GM18508 (cell line): ENCODE measurements around the gene DNAJC6.

Experiments
- ATAC-seq: cut with Tn5 transposase; IDR thresholded peaks from one replicate; pipeline ENCODE4 v1.9.1; 2021; ENCODE audit warnings: moderate number of reproducible peaks; ENCODE audit not compliant: insufficient read depth, unreplicated experiment

DNAJC6 gene

DNA sequence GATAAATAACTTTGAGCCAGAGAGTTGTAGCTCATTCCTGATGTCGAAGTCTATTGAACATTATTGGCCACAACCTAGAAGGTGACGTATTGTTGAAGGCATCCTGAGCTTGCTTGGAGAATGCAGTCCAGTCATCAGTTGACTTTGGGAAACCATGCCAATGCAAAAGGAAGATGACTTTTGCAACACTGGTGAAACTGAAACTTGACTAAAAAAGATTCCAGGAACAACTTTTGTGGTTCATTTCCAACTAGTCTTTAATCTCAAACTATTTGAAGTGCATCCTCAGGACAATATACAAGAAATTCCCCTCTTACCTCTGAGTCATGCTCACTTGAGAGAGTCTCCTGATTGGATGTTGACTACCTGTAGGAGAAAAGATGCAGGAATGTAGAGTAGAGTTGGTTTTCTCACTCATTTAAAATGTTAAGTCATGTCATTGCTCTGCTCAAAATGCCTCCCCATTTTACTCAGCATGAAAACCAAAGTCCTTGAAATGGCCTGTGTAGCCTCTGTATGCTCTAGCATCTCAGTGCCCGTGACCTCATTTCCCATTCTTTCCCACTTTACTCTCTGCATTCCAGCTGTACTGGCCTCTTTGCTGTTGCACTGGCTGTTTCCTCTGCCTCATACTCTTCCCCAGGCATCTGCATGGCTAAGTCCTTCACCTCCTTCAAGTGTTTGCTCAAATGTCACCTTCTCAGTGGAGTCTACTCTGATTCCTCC is 86.7 kb downstream of the DNAJC6 start:
- no peak for ATAC-seq

DNA sequence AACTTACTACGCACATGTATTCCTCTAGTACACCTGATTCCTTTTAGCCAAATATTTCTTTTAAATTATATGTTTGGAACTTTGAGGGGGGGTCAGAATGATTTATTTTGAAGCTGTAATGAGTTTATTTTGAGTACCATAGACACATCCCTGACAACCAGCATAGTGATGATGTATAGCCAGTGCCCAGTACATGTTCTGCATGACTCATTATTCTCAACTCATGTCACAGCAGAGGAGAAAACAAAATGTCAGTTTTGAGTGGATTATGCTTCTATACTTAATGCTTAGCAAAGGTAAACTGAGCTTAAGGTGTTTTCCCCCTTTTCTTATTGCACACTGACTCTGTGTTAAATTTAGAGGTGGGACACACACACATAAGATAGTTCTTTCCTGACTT is 88.7 kb downstream of the DNAJC6 start:
- ATAC-seq, result no peak

DNA sequence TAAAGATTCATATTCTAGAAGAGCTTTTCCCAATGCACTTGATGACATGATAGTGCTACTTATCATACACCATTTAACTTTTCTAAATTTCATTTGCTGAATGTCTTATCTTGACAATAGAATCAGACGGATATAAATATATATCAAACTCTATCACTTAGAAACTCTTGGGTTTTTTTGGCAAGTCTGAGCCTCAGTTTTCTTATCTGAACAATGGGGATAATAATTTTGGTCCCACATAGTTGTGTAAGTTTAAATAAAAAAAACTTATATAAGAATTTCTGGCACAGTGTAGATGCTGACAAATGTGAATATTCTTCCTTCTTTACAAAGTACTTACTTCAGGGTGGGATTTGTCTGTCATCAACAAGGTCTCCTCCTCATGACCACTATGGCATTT is 89.7 kb downstream of the DNAJC6 start:
- no peak for ATAC-seq

DNA sequence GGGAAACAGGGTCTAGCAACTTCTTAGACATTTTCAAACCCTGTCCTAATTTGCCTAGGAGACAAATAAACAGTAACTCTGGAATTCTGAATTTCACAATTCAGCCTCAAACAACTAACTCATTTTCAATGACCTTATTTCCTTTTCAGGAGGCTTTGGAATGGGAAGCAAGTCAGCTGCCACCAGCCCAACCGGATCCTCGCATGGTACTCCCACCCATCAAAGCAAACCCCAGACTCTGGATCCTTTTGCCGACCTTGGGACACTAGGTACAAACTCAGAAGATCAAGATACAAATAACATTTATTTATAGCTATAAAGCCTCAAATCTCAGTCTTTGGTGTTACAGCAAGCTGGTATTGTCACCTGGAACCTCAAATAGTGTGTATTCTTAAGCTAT is 92.3 kb downstream of the DNAJC6 start:
- ATAC-seq, result no peak

DNA sequence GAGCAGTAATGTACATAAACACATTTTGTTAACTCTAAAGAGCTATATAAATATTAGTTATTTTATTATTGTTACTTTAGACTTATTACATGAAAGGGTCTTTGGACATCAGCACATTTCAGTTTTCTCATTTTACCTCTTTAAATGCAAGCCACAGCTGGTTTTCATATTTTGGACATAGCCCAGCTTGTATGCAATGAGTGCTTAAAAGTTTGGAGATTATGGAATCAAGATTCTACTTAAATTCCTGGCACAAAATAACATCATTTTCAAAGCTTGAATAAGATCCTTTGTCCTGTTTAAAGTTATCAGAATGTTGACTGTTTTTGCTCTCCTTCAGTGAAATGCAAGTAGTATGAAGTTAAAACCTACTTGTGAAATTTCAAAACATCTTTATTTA is 95.6 kb downstream of the DNAJC6 start:
- no peak for ATAC-seq

DNA sequence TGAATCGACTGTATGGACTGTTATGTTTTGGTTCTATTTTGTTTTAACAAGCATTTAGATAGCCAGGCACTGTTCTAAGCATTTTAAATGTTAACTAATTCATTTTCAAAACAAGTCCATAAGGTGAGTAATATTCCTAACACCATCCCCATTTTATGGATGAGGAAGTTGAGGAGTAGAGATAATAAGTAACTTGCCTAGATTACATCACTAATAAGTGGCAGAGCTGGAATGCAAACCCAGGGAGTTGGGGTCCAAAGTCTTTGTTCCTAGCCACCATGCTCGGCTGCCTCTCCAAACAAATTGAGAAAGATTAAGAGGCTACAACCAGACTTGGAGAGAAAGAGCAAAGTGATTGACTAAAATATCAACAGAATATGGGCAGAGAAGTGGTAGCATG is 98.5 kb downstream of the DNAJC6 start:
- no peak for ATAC-seq

DNA sequence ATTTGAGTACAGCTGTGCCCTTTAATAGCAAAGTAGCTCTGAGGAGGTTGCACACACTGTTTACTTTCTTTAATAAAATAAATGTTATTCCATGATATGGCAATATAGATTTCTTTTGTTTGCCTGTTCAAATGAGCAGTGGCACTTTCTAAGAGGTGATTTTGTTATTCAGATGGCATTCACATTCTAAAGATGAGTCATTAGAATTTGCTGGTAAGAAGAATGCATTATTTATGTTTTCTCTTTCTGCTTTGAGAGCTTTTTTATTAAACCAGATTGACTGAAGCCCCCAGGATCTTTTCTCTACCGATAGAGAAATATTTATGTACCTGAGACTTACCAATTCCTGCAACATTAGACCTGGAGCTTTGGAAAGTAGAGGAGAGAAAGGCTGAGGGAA is 100.0 kb downstream of the DNAJC6 start:
- ATAC-seq, result no peak

DNA sequence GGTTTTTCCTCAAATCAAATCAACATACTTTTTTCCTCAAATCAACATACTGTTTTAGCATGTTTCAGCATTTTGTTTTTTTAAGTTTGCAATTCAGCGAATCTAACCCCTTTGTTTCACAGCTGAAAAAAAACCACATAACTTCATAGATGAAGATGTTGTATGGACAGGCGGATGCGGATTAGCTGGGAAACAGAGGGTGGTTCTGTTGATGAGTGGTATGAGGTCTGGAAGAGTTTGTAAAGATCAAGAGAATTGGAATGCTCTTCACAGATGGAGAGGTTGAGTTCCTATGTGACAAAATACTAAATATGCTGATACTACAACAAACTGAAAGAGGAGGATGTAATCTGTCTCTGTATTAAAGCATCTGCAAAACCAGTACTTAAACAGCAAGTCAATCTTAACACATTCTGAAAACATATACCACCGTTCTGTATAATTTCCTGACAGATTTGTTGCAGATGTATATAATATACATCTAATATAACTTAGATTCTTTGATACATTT is 100.5 kb downstream of the DNAJC6 start:
- no peak for ATAC-seq

DNA sequence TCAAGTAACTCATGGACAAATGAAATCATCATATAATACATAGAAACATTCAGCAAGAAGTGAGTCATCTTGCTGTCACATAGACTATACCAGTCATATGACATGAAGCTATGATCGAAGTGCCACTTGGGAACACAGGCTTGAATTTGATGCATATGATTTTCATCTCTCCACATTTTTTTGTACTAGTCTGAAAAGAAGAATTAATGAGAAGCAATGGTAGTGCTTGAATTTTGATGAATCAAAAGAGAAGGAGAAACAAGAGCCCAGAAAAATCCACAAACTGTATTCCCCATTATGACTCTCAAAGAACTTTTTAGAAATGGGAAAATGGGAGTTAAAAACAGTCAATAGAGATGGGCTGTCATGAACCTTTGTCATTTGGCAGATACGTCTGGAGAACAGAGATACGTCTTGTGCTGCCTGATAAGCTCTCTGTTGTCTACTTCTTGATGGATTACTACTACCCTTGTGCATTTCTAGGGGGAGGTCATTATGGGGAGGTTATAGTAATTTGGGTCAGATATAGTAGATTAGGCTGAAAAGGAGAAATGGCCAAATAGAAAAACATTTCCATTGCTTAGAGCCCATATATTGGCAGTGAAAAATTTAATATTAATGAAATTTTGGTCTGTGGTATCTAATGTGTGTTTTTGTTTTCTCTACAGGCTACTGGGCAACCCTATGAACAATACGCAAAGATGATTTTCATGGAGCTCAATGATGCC is 103.1 kb downstream of the DNAJC6 start:
- ATAC-seq, result no peak

DNA sequence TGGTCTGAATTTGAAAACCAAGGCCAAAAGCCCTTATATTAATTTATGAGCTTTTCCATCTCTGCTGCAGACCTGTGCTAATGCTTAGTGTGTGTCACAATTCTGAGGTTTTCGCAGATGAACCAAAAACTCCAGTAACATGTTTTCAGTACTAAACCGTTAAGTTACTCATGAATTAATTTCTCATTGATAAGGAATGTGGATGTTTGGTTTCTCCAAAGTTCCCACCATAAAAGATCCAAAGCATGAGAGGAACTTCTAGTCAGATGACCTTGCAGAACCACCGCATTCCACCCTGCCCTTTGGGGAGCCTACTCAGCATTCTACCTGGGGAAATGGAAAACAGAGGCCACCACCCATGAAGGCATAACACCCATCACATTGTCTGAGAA is 103.6 kb downstream of the DNAJC6 start:
- no peak for ATAC-seq

DNA sequence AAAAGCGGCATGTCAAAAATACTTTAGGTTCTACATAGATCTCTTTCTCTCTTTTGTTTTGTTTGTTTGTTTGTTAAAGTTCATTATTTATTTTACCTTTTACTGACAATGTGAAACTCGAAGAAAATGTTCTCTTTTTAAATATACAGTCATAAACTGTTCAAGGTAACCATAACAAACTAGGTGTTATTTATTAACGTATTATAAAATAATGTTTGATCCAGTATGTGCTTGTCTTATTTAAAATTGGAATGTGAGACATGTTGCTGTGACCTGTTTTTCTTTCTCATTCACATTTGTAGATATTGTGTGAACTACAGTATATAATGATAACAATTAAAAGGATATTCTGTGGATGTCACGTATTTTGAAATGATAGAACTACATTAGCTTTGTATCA is 105.2 kb downstream of the DNAJC6 start:
- no peak for ATAC-seq

DNA sequence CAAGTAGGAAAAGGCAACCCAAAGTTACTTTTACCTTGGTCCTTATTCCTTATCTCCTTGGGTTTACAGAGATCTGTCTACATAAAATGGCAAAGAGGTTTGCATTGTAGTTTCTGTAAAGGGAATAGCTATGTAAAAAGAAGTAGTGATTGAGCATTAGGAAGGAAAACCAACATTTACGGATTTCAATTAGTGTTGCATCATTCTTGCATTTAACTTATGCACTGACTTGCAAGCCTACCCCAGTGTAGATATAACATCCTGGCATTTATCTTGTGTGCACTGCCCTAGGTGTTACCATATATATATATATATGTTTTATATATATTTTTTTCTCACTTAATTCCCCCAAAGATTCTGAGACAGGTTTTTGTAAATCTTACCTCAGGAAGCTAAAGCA is 107.4 kb downstream of the DNAJC6 start:
- no peak for ATAC-seq

DNA sequence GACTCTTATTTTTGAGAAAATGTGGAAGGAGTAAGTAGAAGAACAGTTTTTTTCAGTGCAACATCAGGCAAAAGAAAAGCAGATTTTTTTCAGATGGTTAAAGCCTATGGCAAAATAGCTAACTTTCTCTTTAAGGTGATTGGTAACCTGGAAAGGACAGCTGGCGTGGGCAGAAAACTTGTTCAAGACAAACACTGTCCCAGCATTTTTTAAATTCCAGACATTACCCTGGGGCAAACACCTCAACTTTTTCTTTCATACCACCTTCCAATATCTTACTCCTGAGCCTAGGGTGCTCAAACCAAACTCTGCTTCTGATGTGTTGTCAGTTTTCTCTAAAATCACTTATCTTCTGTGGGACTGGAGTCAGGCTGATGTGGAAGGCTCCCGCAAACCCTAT is 108.4 kb downstream of the DNAJC6 start:
- ATAC-seq, result no peak

DNA sequence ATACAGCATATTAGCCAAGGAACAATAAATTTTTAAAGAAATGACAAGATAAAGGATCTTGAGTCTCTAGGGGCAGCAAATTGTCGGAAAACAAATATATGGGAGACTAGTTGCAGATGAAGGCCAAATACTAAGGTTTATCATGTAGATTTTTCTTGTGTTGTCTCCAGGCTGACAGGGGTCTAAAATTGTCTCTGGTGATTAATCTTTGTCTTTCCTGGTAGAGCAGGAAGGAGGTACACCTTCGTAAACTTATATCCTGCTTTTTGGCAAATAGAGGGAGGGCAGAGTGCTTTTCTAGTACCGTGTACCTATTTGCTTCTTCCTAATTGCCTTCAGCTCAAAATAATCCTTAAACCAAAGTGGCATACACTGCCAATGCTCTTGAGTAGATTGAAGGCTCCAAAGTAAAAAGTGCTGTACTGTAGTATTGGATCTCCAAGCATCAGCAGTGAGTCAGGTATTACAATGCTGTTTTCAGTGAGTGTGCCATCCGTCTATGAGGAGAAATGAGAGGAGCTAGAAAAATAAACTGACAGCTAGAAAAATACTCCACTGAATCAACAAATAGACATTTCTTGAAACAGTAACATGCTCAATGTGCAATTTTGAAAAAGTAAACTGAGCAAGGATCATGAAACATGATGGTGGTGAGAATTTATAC is 109.3 kb downstream of the DNAJC6 start:
- ATAC-seq, result no peak

DNA sequence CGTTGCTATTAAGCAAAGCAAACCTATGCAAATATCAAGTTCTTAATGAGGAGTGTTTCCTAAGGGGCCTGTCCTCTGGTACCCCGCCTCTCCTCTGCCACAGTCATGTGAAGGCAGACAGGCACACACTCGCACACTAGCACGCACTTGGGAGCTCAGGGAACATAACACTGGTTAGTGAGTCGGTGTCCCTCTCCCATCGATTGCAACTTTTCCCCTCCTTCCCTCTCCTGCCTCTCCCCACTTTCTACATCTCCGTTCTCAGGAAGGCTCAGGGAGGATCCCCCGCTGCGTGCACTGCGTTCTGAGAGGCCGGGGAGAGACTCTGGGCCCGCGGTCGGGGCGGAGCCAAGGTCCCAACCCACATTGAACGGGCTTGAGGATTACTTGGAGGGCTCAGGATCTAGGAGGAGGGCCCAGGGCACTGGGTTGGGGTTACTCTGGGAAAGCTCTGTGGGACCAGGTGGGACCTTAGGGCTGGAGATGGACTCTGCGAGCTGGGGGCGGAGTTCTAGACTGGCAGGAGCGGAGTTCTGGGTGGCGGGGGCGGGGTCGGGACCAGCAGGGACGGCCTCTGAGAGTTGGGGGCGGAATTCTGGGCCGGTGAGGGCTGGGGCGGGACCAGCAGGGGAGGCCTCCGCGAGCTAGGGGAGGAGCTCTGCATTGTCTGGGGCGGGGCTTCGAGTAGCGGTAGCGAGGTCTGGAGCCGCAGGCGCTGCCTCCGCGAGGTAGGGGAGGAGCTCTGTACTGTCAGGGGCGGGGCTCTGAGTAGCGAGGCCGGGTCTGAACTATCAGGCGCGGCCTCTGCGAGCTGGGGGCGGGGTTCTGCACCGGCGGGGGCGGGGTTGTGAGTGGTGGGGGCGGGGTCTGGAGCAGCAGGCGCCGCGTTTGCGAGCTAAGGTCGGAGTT is 110.6 kb downstream of the DNAJC6 start:
- peak; percentile 80 for ATAC-seq

DNA sequence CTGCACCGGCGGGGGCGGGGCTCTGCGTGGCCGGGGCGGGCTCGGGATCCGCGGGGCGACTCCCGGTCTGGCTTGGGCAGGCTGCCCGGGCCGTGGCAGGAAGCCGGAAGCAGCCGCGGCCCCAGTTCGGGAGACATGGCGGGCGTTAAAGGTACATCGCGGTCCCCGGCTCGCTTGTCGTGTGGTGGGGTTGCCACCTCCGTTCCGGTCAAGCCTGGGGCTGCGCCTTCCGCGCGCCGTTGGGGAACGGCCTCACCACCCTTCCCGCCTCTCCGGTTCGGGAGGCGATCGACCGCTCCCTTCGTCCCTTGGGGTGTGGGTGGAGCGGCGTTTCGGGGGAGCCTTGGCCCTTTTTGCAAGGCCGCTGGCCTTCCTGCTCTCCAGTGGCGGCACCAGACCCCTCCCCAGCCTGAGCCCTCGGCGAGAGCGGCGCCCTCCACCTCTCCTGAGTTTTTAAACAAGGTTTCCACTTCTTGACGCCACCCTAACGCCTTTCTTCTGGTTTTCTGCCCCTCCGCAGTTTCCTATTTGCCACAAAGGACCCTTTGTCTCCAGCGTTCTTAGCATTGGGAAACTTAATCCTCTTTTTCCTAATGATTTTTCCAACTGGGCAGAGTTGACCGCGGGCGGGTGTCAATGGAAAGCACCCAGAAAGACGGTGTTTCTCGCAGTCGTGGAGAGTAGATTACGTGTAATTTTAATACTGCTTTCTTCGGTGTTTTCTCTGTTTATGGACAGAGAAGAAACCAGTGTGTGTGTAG is 111.4 kb downstream of the DNAJC6 start, which contains the start of the genes LEPR and LEPROT:
Gene LEPR (plus strand): TSS at position 79 of the 761 bp plus-strand sequence. CDS start 144,898 bp downstream, outside the sequence.
Gene LEPROT (plus strand): TSS at position 79 of the 761 bp plus-strand sequence. CDS start 57 bp downstream, at position 136.
- no peak for ATAC-seq

DNA sequence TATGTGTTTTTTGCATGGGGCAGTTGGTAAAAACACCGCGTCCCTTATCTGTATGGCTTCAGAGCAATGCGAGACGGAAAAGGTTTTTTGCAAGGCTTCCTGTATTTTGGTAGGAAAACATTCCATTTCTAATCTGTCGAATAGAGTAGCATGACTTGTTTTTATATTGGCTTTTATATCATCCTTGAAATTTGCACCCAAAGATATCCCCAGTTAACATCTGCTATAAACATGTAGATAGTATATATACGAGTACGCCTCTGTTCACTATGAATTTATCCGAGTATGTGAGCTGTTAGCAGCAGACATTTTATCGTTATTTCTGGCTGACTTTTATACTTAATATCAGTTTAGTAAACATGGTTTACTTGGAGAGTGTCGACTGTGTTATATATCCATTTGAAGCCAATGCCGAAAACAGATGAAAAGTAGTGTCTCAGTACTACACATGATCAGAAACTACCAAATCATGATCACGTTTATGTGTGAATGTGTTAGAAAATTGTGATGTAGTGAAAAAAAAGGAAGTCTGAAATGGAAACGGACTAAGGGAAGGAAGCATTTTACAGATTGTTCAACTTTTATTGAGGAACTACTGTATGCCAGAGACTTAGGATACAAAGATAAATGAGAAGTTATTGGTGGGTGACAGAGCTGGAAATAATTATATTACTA is 112.1 kb downstream of the DNAJC6 start:
- no peak for ATAC-seq

DNA sequence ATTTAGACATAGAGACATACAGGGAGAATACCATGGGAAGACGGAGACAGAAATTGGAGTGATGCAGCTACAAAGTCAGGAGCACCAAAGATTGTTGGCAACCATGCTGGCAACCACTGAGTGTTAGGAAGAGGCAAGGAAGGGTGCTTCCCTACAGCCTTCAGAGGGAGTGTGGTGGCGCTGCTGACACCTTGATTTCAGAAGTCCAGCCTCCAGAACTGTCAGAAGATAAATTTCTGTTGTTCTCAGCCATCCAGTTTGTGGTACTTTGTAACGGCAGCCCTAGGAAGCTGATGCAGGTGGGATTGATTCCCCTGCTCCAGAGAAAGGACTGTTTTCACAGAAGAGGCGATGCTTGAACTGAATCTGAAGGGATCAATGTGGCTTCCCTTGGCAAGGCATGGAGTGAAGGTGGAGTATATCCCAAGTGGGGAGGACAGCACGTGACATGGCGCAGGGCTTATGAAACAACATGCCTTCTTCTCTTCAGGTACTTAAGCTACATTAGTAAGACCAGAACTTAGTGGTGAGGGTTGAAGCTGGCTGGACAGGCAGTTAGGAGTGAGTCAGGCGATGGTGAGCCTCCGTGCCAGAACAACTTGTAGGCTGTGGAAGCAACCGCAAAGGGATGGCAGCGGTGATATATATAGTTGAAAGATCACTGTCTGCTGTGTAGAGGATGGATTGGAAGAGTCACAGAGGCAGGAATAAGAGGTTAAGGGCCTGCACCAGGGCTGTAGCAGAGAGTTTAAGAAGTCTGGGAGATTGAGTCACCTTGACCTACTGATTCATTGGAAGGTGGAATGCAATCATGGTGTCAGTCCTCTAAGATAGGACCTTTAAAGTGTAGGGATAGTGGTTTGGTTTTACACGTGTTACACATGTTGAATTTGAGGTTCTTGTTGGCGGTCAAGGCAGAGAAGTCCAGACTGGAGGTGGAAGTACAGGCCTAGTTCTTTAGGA is 113.2 kb downstream of the DNAJC6 start:
- no peak for ATAC-seq
